ENCODE data around the gene SCIN.
A peak's percentile ranks its signal among the peaks of the same experiment; 100 is the strongest.

The SCIN gene

DNA sequence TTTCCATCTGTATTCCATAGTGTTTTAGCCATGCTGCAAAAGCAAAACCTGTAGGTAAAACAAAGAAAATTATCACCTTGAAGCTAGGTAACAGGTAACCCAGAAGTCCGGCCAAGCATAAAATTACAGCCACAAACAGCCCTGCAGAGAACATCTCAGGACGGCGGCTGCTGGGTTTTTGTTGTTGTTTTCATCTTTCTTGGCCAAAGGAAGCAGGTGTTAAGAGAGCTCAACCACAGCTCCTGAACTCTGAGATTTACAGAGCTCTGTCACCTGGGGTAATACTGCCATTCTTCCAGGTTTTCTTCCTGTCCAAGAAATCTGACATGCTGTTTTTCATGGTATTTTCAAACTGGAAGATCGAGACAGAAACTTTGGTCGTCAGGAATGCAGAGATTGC, 847 bp upstream of the SCIN start:
- DNase-seq: no peak

DNA sequence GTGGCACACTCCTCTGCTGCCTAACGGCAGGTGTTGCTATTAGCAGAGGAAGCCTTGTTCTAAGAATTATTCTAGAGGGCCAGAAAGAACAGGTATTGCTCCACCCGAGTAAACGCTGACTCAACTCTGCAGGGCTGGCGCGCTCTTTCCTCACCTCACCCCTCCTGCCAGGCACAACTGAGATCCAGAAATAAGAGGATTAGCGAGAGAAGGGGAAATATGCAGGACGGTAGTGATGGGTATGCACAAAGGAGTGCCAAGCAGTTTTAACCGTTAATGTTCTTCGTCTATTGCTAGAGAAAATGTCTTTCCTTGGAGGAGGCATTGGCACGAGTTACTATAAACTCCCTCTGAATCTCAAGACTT, 369 bp upstream of the SCIN start:
- no peak for DNase-seq

DNA sequence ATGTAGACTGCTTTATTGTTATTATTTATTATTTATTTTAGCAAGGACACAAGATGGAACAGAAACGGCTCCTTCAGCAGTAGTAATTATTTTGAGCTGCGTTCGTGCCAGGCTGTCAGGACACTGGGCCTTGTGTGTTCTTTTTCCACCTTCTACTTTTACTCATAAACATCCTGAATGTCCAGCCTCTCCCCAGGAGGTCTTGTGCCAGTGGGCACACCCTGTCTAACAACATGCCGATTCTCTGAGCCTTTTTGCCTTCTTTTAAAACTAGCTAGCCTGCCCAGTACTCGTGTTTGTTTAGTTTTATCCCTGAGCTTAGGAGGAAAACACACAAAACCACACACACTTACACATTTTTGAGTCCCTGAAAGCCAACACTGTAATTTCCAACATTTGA, 1.2 kb downstream of the SCIN start:
- DNase-seq: no peak

DNA sequence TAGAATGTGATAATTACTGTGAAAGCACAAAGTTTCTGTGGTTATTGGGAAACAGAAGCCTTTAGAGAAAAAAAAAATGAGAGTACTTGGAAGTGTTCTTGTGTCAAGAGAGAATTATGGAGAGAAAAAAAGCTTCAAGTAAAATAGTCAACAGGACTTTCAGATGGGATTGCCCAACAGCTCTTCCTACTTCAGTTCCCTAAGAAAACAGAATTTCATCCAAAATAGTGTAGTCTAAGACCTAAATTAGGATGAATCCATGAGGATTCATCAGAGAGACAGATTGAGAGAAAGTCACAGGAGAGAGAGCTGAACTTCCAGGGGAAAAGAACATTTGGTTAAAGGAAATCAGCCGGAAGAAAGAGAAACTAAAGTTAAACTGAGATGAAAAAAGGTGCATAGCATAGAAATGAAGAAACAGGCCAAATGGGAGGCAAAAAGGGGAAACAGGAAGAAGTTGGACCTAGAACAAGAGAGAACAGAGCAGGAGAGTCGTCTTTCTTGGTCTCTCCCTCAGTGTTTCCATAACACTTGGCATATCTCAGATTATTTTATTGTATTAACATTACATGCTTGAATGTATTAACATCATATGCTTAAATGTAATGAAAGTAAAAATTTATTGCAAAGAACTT, 2.5 kb downstream of the SCIN start:
- DNase-seq: peak; percentile 34

DNA sequence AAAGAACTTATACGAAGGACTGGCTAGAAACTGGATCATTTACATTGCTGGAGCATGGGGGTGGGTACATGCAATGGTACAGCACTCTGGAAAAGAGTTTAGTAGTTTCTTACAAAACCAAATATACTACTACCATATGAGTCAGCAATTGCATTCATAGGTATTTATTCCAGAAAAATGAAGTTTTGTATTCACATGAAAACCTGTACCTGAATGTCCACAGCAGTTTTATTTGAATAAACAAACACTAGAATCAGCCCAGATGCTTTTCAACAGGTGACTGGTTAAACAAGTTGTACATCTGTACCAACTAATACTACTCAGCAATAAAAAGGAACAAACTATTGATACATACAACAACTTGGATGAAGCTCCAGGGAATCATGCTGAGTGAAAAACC, 3.4 kb downstream of the SCIN start:
- no peak for DNase-seq

DNA sequence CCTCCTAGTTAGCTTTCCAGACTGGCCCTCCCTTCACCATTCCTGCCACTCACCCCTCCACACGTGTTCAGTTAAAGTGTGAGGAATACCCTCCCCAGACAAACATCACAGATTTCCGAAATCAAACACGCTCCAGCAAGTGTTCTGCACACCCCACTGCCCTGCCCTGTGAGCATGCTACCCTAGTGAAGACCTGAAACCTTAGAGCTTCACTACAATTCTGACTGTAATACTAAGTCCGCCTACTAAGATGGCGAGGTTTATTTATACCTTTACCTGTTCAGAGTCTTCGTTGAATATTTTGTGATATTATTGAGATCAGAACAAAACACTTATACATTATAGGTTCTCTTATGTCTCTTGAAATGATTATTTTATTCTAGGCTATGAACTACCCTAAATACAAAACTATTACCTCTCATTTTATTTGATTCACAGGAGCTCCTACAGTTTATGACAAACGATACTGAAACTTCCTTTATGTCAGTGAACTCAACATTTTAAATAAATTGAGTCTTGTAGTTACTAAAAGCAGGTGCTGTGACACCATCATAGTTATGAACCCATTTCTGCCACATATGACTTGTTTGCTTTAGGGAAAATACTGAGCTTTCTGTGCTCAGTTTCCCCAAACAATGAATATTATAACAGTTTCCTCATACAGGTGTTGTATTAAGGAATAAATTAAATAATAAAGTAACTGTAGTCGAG, 8.6 kb downstream of the SCIN start:
- DNase-seq: no peak

DNA sequence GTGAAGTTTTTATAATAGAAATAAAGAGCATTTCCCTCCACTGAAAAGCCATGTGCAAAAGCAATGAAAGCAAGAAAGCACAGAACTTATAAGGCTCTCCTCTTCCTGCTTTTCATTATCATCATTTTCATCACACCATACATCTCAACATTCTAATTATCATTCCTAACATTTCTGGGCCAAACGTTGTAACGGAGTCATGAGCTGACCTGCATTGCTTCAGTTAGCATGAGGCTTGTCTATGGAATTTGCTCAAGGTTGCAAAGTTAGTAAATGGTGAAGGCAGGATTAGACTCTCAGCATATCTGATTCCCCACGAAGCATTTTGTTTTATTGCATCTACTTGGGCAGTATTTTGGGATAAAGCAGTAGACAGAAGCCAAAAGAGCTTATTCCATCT, 11.4 kb downstream of the SCIN start:
- DNase-seq: no peak

DNA sequence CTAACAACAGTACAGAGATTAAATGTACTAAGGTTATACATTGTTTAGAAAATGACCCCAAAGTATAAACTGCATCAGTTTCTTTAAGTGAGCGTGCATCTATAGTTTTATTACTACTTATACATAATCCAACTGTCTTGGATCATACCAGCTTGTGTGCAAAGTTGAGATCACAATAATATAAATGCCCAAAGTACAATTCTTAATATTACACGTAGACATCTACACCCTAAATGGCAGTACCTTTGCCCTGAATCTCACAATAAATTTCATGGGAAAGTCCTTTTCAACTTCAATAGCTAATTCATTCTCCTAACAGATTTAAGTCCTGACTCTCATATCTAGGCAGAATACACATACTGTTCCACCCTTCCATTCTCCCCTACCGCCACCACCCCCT, 11.8 kb downstream of the SCIN start:
- no peak for DNase-seq

DNA sequence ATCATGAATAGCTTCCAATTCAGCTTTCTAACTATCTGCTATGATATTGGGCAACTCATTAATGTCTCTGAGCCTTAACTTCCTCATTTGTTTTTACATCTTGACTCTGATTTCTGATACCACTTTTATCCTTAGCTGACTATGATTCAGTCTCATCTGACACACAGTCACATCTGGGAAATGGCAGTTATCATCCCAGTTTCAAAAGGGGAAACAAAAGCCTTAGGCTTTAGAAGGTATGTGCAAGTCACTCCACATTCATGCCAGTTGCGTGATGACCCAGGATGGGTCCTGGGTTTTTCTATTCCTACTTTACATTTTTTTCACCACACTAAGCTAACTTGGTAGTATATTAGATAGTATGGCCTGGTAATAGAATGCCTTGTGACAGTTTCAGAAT, 12.7 kb downstream of the SCIN start:
- DNase-seq: peak; percentile 85

DNA sequence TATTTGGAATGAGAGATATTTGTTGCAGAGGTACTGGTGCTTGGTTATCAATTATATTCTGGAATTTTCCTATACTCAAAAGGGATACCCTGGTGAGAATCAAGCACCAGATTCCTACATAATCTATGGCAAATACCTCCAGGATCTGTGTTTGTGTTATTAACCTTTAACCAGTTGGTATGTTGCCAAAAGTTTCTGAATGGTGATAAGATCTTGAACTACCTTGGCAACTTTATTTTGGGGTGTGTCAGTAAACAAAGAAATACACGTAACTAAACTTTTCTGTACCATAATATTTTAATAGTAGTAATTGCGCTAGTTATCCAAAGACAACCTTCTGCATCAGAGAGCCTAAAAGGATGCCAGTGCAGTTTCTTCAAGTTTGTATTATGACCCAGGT, 13.4 kb downstream of the SCIN start:
- no peak for DNase-seq

DNA sequence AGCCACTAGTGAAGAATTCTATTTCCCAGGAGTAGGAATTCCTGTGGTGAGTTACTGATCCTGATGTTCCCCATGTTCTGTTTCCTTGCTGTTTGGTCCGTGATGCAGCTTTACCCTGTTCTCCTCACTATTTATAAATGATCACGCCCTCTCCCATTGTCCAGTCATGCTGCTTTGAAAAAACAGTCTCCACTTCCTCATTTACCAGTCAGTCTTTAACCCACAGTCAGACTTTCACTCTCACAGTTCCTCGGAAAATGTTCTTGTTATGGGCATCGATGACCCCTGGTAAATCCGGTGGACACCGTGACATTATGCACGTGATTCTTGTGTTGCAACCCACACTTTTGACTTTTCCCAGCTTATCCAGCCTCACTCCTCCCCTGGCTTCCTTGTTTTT, 14.4 kb downstream of the SCIN start:
- peak; percentile 95 for DNase-seq

DNA sequence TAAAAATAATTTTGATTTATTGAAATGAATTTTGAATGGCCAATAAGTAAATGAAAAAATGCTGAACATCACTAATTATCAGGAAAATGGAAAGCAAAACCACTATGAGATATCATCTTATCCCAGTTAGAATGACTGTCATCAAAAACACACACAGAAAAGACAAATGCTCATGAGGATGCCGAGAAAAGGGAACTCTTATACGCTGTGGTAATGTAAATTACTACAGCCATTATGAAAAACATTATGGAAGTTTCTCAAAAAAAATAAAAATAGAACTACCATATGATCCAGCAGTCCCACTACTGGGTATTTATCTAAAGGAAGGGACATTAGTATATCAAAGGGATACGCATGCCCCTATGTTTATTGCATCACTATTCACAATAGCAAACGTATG, 15.8 kb downstream of the SCIN start:
- no peak for DNase-seq

DNA sequence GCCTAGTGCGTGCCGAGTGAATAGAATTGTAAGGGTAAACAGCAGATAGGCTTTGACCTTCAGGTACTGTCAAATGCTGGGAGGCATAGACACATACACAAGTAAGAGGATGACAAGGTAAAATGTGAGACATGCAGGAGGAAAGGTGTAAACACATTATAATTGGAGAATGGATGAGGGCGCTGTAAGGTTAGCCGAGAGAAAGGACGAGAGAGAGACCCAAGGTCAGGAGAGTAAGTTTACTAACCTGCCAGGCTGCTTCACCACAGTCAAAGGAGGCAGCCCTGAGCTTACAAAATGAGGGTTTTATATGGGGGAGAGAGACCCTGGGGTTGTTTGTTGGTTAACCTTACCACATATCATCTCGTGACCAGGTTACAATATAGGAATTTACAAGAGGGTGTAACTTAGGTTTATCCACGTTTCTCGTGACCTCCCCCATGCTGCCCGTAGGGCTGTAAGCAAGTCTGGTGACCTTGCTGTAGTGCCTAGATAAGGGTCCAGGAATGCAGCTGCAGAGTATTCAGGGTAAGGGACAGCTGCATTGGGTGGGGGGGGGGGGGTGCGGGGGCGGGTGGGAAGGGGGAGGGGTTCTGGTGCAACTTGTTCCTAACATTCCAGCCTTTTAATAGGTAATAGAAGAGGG, 17.9 kb downstream of the SCIN start:
- DNase-seq: no peak

DNA sequence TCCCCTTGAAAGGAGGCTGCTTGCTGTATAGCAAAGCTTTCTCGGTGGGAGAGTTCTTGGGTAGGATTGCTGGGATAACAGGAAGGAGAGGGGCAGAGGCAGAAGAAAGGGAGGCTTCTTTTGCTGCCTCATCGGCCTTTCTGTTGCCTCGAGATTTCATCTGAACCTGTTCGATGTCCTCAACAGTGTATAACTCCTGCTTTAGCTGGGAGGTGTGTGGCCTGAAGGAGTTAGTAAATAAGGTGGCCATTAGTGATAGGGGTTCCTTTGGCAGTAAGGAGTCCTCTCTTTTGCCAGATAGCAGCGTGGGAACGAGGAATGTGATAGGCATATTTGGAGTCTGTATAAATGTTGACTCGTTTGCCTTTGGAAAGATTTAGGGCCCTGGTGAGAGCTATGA, 20.0 kb downstream of the SCIN start:
- no peak for DNase-seq

DNA sequence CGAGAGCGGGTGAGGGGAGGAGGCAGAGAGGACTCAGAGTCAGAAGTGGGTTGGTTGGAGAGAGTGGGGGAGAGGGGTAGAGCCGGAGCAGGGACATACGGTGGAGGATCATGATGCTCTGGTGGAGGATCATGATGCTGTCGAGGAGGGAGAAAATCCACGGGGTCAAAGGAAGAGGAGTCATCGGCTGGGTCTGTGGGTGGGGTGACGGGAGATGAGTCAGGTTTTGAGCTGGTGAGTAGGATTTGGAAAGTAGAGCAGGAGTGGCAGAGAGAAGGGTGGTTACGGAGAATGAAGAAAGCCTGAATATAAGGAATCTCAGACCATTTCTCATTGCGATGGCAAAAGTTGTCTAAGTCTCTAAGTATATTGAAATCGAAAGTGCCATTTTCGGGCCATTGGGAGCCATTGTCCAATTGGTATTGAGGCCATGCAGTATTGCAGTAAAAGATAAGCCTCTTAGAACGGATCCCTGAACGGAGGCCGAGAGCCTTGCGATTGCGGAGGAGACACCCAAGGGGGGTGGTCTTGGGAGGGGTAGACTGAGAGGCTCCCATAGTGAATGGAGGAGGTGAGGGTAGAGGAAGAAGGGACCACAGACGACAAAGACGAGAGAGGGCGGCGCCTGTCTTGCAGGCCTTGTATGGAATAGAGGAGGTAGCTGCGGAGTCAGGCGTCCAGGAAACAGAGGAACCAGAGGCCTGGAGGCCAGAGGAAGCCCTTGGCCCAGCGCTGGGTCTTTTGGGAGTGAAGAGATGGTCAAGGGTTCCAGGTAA, 23.8 kb downstream of the SCIN start:
- DNase-seq: no peak

DNA sequence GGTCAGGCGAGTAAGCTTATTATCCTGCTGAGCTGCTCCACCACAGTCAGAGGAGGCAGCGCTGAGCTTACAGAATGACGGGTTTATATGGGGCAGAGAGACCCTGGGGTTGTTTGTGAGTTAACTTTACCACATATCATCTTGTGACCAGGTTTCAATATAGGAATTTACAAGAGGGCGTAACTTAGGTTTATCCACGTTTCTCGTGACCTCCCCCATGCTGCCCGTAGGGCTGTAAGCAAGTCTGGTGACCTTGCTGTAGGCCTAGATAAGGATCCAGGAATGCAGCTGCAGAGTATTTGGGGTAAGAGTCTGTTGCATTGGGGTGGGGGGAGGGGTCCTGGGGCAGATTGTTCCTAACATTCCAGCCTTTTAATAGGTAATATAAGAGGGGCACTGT, 24.6 kb downstream of the SCIN start:
- DNase-seq: no peak

DNA sequence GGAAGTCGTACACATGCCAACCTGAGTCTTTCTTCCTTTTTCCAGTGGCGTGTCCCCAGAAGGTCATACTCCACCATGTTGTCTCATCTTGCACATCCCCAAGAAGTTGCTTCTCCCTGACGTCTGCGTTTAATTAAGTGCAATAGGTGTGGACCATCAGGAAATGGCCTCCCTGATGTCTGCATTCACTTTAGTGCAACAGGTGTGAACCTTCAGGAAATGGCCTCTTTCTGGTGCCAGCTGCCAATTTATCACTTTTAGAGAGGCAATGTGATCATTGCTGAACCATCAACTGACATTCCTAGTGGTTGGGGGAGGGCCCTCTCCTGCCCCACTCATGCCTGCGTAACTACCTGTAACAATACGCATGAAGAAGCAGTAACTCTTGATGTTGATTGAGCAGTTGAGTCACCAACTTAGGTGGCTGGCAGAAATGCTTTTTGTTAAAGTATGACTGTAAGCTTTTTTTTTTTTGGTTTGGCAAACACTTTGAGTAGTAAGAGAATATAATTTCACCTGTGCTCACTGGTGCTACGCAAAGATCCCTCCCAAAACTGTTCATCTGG, 25.8 kb downstream of the SCIN start:
- DNase-seq: no peak

DNA sequence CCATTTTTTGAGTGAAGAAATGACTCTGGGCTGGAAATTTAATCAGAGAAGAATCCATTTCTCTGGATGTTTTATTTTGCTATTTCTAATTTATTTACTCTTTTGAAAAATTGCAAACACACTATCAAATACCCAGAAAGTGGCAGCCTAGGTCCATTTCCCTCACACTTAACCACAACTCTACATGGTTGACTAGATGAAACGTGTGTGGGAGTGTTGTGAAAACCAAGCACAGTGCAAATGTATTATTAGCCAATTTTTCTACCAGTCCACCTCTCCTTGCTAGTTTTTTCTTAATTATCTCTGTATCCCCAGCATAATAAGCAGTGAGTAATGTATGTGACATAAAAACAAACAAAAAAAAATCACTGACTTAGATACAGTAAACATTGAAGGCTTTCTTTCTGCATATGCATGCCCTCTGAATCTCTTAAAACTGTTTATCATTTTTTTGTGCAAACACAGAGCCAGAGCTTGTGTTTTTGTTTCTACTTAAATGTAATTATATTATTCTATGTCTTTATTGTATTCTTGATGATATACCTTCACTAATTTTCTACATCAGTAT, 30.9 kb downstream of the SCIN start:
- no peak for DNase-seq

DNA sequence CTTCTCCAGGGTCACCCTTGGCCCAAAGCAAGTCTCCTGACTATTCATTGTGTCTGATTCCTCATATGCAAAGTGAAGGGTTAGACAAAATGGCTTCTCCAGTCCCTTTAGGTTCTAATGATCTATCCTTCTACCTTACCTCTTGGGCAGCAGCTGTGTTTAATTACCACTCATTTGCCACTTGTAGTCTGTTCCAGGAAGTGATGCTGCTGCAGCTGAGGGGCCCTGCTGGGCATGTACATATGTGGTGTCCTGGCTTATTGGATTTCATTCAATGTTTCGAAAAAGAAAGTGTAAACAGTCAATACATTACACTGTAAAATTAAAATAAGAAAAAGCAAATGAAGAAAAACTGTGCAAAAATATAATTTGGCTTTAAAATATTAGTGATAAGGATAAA, 36.6 kb downstream of the SCIN start:
- DNase-seq: no peak

DNA sequence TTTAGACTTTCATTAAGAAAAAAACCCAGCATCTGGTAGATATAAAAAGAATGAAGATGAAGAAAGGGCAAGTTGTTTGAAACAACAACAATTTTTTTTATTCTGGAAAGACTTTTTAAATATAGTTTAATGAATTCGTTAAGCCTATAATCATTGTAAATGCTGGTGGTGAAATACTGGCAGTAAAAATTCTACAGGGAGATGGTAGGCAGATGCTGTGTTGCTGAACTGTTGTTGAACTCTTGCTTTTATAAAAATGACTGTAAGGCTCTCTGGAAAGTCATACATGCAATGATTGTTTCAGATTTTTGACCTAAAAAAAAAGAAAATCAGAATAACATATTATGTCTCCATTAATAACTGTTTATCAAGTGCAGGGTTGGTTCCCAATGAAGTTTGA, 39.0 kb downstream of the SCIN start:
- no peak for DNase-seq

DNA sequence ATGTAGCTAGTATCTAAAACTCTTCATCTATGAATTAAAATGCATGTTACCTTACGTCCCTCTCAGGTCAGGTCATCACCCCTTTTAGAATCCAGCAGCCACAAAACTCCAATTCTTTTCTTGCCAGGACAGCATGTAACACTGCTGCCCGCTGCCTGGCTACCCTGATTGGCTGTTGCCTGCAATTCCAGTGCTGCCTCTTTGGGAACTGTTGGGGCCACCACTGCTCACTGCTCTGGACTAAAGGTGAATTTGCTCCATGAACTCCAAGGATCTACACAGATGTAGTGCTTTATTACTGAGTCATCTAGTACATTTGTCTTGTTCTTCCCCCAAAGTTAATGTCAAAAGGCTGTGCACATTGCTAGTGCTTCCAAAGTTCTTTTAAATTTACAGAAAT, 40.4 kb downstream of the SCIN start:
- DNase-seq: no peak

DNA sequence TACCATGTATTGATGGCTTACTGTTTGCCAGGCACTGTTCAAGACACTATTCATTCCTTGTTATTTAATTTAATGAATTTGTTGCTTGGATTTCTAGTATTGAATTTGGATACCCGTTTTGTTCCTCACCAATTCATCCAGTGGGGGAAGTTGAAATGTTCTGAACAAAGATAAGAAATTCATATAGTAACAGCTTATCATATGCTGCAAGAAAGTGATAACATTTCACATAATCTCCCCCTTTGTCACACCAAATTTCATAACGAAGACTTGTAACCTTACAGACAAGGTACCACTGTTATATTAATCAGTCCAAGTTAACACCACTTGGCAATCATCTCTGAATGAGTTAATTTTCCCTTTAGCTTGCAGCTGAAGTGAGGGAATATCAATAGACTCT, 42.1 kb downstream of the SCIN start:
- no peak for DNase-seq

DNA sequence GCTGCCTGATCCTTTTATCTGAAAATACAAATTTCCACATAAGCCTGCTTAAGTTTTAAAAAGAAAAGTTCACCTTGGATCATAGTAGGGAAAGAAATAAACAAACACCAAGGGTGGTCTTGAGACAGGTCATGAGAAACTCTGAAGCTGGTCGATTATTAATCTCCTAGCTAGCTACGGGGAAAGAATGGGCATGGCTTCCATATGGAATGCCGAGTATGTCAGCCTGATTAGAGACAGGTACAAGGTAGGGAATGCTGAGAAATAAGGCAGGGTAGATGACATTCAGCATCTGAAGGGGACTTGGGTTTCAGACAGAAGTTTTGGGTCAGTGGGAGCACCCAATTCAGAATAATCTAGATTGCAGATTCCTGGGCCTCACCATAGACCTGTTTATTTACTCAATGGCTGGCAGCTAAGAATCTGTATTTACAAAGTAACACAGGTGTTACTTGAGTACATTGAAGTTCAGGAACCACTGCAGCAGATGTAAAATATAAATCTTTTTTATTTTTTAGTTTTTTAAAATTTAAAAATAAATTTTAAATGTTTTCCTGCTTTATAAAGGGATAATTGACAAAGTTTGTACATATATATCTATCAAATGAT, 49.0 kb downstream of the SCIN start:
- DNase-seq: no peak

Data from MV-4-11 (cell line).